GM18502 (cell line): ENCODE data around the gene ZSWIM5.
"Not testable (repeated sequence)": the region's sequence is repeated elsewhere in the genome, so short reads cannot be mapped to it uniquely, and the experiment has no call there.

Experiments
- ATAC-seq: cut with Tn5 transposase; IDR thresholded peaks from one replicate; pipeline ENCODE4 v1.9.1; 2021; ENCODE audit warnings: mild to moderate bottlenecking; ENCODE audit not compliant: unreplicated experiment, poor library complexity

Gene ZSWIM5

DNA sequence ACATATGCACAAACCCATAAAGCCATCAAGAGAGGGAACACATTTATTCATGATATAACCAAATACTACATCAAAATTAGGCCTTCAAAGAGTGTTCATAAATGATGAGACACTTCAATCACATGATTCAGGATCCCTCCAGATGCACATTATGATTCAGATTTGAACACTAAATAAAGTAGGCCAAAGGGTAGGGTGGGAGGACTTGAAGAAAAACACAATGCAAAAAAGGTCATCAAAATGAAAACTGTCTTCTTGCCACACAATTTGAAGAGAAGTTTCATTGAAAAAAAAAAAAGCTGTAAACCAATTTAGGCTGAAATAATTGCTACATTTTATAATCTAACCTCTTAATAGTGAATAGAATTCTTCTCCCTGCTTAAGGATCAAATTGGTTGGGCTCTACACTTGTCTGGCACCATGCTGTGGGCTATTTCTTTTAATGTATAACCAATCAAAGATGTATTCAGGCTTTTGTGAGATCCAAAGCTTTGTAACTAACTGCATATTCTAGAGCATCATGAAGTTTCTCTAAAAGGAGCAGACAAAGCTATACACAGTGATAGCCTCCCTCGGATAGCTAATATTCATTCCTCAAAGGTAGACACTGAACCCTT, 58.1 kb downstream of the ZSWIM5 start:
- ATAC-seq: no peak

- ATAC-seq: no peak
Measured at GRCh38 chr1:45146833-45147232, 59.6 kb downstream of the ZSWIM5 start.

DNA sequence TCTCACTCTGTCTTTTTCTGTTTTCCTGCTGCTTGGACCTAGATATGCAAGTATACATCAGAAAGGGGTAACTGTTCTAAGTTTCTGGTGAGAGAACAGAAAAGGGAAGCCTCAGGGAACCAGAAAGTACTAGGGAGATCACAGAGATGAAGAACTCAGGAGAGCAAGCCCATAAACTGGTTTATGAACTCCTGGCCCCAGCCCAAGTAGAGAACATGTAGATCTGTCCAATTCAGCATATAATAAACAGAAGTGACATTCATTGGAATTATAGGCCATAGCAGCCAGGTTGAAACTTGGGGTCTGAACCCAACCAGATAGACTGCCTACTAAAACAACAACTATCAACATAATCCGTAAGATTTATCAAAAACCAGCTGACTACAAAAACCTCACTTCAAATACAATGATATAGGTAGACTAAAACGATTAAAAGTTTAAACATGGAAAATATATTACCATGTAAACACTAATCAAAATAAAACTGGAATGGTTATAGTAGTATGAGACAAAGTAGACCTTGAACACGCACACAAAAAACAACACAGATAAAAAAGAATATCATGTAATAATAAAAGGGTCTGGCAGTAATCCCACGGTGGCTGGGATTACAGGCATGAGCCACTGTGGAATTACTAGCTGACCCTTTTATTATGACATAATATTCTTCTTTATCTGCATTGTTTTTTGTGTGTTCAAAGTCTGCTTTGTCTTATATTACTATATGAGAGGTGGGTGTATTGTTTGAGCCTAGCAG, 65.0 kb downstream of the ZSWIM5 start:
- ATAC-seq: no peak

GRCh38 chr1:45136984-45137383, 69.4 kb downstream of the ZSWIM5 start:
- no peak for ATAC-seq

DNA sequence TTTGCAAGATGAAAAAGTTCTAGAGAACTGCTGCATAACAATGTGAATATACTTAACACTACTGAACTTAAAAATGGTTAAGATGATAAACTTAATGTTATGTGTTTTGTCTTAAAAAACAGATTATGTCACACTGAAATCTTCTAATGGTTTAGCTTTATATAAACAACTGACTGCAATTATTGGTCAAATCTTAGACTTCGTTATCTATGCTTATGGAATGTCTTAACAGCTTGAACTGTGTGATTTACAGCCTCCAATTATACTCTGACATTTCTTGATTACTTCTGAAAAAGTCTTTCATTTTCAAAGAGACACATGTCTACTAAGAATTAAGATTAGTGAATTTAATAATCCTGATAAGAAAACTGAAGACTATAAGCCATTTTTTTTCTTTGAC, 71.1 kb downstream of the ZSWIM5 start:
- ATAC-seq: no peak

- ATAC-seq: no peak
Measured at GRCh38 chr1:45134461-45134873, 71.9 kb downstream of the ZSWIM5 start.

- ATAC-seq: not testable (repeated sequence)
Measured at GRCh38 chr1:45132719-45133118, 73.7 kb downstream of the ZSWIM5 start.

- no peak for ATAC-seq
Measured at GRCh38 chr1:45123358-45123757, 83.0 kb downstream of the ZSWIM5 start.

GRCh38 chr1:45122724-45123123, 83.7 kb downstream of the ZSWIM5 start:
- ATAC-seq: no peak

DNA sequence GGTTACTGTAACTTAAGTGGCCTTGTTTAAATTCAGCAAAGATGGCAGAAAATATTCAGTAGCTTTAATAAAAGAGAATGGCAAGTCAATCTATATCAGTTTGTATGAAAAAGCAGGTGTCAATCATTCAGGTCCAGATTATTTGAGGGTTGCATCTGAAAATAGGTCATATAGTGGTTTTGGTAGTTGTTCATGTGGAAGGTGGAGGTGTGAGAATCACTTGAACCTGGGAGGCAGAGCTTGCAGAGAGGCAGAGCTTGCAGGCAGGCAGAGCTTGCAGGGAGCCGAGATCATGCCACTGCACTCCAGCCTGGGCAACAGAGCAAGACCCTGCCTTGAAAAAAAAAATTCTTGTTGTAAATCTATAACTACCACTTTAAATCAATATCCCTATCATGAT, 88.6 kb downstream of the ZSWIM5 start:
- no peak for ATAC-seq

GRCh38 chr1:45116820-45117219, 89.6 kb downstream of the ZSWIM5 start:
- ATAC-seq: no peak

- no peak for ATAC-seq
Measured at GRCh38 chr1:45116340-45116739, 90.1 kb downstream of the ZSWIM5 start.

DNA sequence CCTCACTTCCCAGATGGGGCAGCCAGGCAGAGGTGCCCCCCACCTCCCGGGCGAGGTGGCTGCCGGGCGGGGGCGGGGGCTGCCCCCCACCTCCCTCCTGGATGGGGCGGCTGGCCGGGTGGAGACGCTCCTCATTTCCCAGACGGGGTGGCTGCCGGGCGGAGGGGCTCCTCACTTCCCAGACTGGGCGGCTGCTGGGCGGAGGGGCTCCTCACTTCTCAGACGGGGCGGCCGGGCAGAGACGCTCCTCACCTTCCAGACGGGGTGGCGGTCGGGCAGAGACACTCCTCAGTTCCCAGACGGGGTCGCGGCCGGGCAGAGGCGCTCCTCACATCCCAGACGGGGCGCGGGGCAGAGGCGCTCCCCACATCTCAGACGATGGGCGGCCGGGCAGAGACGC, 91.2 kb downstream of the ZSWIM5 start:
- ATAC-seq: not testable (repeated sequence)

DNA sequence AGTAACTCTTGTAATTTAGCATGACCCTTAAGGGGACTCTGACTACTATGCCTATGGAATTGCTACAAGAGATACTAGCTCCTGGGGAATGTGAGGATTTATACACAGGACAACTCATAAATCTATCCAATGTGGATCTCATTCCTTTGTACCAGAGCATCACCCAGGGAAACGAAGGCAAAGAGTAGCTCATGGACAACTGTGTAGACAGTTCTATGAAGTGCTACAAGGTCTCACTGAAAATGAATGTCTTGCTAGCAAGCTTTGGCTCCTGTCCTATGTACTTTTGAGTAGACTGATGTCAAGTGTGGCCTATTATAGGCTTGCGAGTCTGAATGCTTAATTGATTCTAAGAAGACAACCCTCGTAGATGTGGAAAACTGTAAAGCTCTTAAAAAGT, 93.7 kb downstream of the ZSWIM5 start:
- no peak for ATAC-seq

DNA sequence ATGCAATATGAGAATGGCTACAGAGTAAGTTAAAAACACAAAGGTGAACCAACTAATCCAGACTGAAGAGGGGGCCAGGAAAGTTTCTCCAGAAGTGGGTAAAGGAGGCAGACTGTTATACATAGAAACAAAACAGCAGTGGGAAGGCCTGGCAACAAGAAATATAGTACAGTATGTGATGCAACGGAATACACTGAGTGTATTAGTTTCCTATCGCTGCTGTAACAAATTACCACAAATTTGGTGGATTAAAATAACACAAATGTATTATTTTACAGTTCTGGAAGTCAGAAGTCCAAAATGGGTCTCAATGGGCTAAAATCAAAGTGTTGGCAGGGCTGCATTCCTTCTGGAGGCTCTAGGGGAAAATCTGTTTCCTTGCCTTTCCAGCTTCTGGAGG, 95.2 kb downstream of the ZSWIM5 start:
- ATAC-seq: no peak

DNA sequence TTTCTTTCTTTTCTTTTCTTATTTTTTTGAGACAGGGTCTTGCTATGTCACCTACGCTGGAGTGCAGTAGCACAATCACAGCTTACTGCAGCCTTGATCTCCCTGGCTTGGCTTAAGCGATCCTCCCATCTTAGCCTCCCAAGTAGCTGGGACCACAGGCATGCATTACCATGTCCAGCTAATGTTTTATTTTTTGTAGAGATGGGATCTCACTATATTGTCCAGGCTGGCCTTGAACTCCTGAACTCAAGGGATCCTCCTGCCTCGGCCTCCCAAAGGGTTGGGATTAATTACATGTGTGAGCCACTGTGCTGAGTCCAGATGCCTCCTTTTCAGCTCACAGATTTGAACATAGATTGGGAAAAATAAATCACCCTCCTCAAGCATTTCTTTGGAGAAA, 98.6 kb downstream of the ZSWIM5 start:
- no peak for ATAC-seq

DNA sequence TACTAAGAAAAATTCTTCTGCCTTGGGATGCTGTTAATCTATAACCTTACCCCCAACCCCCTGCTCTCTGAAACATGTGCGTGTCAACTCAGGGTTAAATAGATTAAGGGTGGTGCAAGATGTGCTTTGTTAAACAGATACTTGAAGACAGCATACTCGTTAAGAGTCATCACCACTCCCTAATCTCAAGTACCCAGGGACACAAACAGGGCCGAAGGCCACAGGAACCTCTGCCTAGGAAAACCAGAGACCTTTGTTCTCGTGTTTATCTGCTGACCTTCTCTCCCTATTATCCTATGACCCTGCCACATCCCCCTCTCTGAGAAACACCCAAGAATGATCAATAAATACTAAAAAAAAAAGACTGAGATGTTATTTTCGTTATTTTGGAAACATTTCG, 99.5 kb downstream of the ZSWIM5 start:
- not testable (repeated sequence) for ATAC-seq

- ATAC-seq: not testable (repeated sequence)
Measured at GRCh38 chr1:45106156-45106545, 100.3 kb downstream of the ZSWIM5 start.

DNA sequence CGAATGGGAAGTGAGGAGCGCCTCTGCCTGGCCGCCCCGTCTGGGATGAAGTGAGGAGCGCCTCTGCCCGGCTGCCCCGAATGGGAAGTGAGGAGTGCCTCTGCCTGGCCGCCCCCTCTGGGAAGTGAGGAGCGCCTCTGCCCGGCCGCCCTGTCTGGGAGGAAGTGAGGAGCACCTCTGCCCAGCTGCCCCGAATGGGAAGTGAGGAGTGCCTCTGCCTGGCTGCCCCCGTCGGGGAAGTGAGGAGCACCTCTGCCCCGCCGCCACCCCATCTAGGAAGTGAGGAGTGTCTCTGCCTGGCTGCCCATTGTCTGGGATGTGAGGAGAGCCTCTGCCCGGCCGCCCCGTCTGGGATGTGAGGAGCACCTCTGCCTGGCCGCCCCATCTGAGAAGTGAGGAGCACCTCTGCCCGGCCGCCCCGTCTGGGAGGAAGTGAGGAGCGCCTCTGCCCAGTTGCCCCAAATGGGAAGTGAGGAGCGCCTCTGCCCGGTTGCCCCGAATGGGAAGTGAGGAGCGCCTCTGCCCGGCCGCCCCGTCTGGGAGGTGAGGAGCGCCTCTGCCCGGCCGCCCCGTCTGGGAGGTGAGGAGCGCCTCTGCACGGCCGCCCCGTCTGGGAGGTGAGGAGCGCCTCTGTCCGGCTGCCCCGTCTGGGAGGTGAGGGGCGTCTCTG, 100.8 kb downstream of the ZSWIM5 start:
- not testable (repeated sequence) for ATAC-seq

- ATAC-seq: no peak
Measured at GRCh38 chr1:45103534-45103933, 102.9 kb downstream of the ZSWIM5 start.

DNA sequence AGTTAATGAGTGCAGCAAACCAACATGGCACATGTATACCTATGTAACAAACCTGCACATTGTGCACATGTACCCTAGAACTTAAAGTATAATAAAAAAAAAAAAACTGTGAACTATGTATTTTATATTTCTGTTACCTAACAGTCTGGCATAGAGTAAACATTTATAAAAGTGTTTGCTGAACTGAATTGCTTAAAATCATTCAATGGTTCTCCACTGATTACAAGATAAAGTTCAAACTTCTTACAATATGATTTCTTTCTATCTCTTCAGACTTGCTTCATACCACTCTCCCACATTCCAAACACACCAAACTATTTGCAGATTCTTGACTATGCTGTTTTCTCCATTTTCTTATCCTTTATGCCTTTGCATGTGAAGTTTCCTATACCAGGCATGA, 104.5 kb downstream of the ZSWIM5 start:
- ATAC-seq: no peak

GRCh38 chr1:45101528-45101927, 104.9 kb downstream of the ZSWIM5 start:
- not testable (repeated sequence) for ATAC-seq
